Thyroid gland (tissue), 4 donors: ENCODE data around the gene GDF11. TPM values are rescaled to one million over a fixed set of nuclear protein-coding genes. Genes with fewer than 3 reads are reported as not detected.

Source experiments
- DNase-seq, 2 donors: peaks; one replicate each; pipeline ENCODE4 v3.0.0-alpha.2; 2019
- H3K27ac ChIP-seq, 3 donors: fragments of 200-600 bp; sonication (generic); 1 replicate in 2 of 3; 2 replicates in 1 of 3; pipeline ENCODE4 v1.5.1; 2016 to 2019; ENCODE audit warnings: mild to moderate bottlenecking in 1 of 3, moderate library complexity in 1 of 3
- H3K27me3 ChIP-seq: fragments of 200-600 bp; sonication (generic); one replicate; pipeline ENCODE4 v1.5.1; 2019
- H3K36me3 ChIP-seq, 2 donors: fragments of 200-600 bp; sonication (generic); one replicate each; pipeline ENCODE4 v1.5.1; 2016 to 2019
- H3K4me1 ChIP-seq, 2 donors: fragments of 200-600 bp; sonication (generic); one replicate each; pipeline ENCODE4 v1.5.1; 2017 to 2019
- H3K4me3 ChIP-seq, 3 donors: fragments of 200-600 bp; sonication (generic); replicated peaks in 1 of 3; 1 replicate in 2 of 3; 2 replicates in 1 of 3; pipeline ENCODE4 v1.5.1; 2016; ENCODE audit warnings: mild to moderate bottlenecking in 1 of 3
- H3K9me3 ChIP-seq: fragments of 200-600 bp; sonication (generic); one replicate; pipeline ENCODE4 v1.5.1; 2017
- CTCF ChIP-seq, 6 experiments: fragments of 200-600 bp in 3 of 6; fragments of 450-650 bp in 3 of 6; sonication (generic) in 3 of 6; IDR thresholded peaks; one replicate each; pipeline ENCODE4 v1.5.1; 2016 to 2019; ENCODE audit warnings: antibody characterized with exemption in 6 of 6, mild to moderate bottlenecking in 2 of 6, inconsistent platforms in 1 of 6, moderate library complexity in 1 of 6
- POLR2A ChIP-seq, 2 donors: fragments of 450-650 bp; IDR thresholded peaks; one replicate each; pipeline ENCODE4 v1.6.1; 2017; ENCODE audit warnings: antibody characterized with exemption in 2 of 2, mild to moderate bottlenecking in 2 of 2, moderate library complexity in 1 of 2
- WGBS, 2 donors: methylation state at CpG; one replicate each; pipeline ENCODE4 v1.1.5; 2017; 5-methylcytosine and 5-hydroxymethylcytosine counted together
- intact Hi-C: fragments of 100-400 bp; cut with DNase I; formaldehyde crosslinking; loops from one replicate; pipeline ENCODE4 v1.15.1; 2023
- total RNA-seq, 4 donors: library from RNA; depleted of rRNA; stranded (reverse); fragments of >200 nt; gene quantifications; one replicate each; pipeline ENCODE4 v1.2.3, GENCODE V29; 2016

The GDF11 gene
- total RNA-seq, 4 donors from 2014 or later: 4.8 to 7.5 (median 6.7) TPM

DNA sequence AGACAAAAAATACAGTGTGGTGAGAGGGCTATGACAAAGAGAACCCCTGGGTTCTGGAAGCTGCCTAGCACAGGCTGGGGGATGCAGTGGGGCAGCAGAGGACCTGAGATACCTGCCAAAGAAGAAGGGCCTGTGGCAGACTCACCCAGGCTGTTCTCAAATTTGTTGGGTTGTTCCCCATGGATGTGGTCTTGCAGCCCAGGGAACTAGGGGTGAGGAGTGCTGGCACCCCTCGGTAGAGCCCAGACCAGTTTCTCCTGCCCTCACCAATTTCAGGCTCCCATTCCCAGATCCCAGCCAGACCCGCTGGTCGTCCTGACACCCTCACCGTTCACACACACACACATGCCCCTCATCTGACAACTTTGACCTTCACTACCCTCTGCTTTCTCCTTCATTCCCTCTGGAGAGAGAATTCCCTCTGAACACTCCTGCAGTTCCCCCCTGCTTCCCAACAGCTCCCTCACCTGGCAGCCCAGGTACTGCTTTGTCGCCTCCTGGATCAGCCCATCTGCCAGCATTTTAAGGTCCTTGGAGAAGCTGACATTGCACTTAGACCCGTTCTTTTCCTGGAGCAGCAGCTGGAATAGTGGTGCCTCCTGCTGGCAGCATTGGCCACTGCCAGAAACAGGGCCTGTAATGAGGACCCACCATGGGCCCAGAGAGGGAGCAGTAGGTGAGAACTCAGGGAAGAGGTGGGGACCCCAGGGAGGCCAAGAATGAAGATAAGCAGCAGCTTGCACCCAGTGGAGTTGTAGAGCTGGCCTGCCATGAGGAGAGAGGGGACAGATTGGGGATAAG, 5.9 kb upstream of the GDF11 start:
- peak; percentile 79 to 80 for DNase-seq
- Histone ChIP-seq H3K4me3 (no peak overlapping the region), H3K27me3 (no peaks in the 10 kb centered on the region), H3K27ac (peak overlapping the region in 2 of 3 donors; percentile 69 to 72), H3K9me3 (no peaks in the 10 kb centered on the region), H3K4me1 (peaks cover 5 to 16% of the 10 kb centered on the region in 2 donors), H3K36me3 (no peaks in the 10 kb centered on the region)
- intact Hi-C loops: no loop called here
- 27 to 30% methylated on average over 6 of the region's 6 CpGs for WGBS, 2 donors
- TF ChIP-seq CTCF (IDR thresholded peaks at IDR 0.05) (peak; percentile 39 to 87 (median 72)), POLR2A (IDR thresholded peaks at IDR 0.05) (no peak)

GRCh38 chr12:55737581-55738122, 5.3 kb upstream of the GDF11 start:
- Histone ChIP-seq H3K9me3 (no peaks in the 10 kb centered on the region), H3K4me3 (peak overlapping the region in 2 of 3 donors; percentile 29 to 66), H3K4me1 (peaks cover 8 to 23% of the 10 kb centered on the region in 2 donors), H3K27me3 (no peaks in the 10 kb centered on the region), H3K27ac (peak overlapping the region; percentile 69 to 82 (median 72)), H3K36me3 (no peaks in the 10 kb centered on the region)
- 8 to 11% methylated on average over 4 of the region's 4 CpGs for WGBS, 2 donors
- TF ChIP-seq POLR2A (IDR thresholded peaks at IDR 0.05) (no peak), CTCF (IDR thresholded peaks at IDR 0.05) (no peak)
- intact Hi-C loops: loop anchor here (2.0 kb wide), 1 partner anchor 203 kb away; no protein-coding TSS in a partner anchor
- no peak for DNase-seq

- TF ChIP-seq CTCF (IDR thresholded peaks at IDR 0.05): peak; percentile 81 to 98 (median 88)
- TF ChIP-seq POLR2A (IDR thresholded peaks at IDR 0.05): peak in 1 of 2 donors; percentile 16
- WGBS, 2 donors: 0 to 1% methylated on average over 9 to 14 of the region's 14 CpGs
Observed at GRCh38 chr12:55738123-55739024, 4.5 kb upstream of the GDF11 start.

DNA sequence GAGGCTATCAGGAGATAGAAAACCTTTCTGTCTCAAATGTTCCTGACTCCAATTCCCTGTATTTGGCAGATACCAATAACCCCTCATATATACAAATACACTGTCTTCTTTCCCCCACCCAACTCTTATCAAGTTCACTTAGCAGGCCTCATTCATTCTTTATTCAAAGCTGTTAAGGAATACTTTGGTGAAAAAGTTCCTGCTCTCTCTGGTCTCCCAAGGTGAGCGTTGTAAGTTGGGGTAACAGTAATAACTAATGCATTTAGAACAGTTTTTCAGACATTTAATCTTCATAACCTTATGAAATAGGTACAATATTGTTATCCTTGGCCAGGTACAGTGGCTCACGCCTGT, 3.9 kb upstream of the GDF11 start:
- no peaks in the 10 kb centered on the region for H3K27me3 ChIP-seq
- WGBS, 2 donors: 80 to 81% methylated on average over 2 of the region's 2 CpGs
- intact Hi-C loops: loop anchor here (2.0 kb wide), 1 partner anchor 202 kb away; no protein-coding TSS in a partner anchor
- peak overlapping the region in 1 of 3 donors; percentile 69 for H3K27ac ChIP-seq
- H3K36me3 ChIP-seq: no peaks in the 10 kb centered on the region
- no peaks in the 10 kb centered on the region for H3K9me3 ChIP-seq
- peaks cover 15 to 29% of the 10 kb centered on the region in 2 donors for H3K4me1 ChIP-seq
- TF ChIP-seq CTCF (IDR thresholded peaks at IDR 0.05): no peak
- no peak for DNase-seq
- H3K4me3 ChIP-seq: no peak overlapping the region

More at GRCh38 chr12:55738123-55739024, 4.5 kb upstream of the GDF11 start:
- Histone ChIP-seq H3K4me1 (peaks cover 9 to 24% of the 10 kb centered on the region in 2 donors), H3K4me3 (peak overlapping the region in 2 of 3 donors; percentile 29 to 66), H3K36me3 (no peaks in the 10 kb centered on the region), H3K27me3 (no peaks in the 10 kb centered on the region), H3K27ac (peak overlapping the region; percentile 69 to 82 (median 72)), H3K9me3 (no peaks in the 10 kb centered on the region)
- intact Hi-C loops: loop anchor here (2.0 kb wide), 1 partner anchor 202 kb away; no protein-coding TSS in a partner anchor
- DNase-seq: peak; percentile 90 to 92
